NT2/D1 (cell line): ENCODE results near the gene PTPRN2.

Source experiments
- DNase-seq: peaks from one replicate; pipeline ENCODE4 v3.0.0-alpha.2; 2011; ENCODE audit warnings: low read depth, low spot score
- H3K27me3 ChIP-seq: 2 replicates; pipeline ENCODE4 v1.6.0; 2011; ENCODE audit warnings: mild to moderate bottlenecking; ENCODE audit not compliant: insufficient read length, insufficient read depth
- H3K36me3 ChIP-seq: 2 replicates; pipeline ENCODE4 v1.6.1; 2011; ENCODE audit warnings: mild to moderate bottlenecking, low read length, mixed read lengths; ENCODE audit not compliant: insufficient read depth, insufficient read length
- H3K4me1 ChIP-seq: 2 replicates; pipeline ENCODE4 v1.5.1; 2011; ENCODE audit not compliant: insufficient read depth, insufficient read length
- H3K4me3 ChIP-seq: 2 replicates; pipeline ENCODE4 v1.5.1; 2011; ENCODE audit warnings: low read depth; ENCODE audit not compliant: insufficient read length
- H3K9ac ChIP-seq: 2 replicates; pipeline ENCODE4 v1.6.0; 2011; ENCODE audit warnings: low read depth; ENCODE audit not compliant: insufficient read length
- H3K9me3 ChIP-seq: 2 replicates; pipeline ENCODE4 v1.5.1; 2011; ENCODE audit warnings: mild to moderate bottlenecking, low read length; ENCODE audit not compliant: insufficient read depth
- SUZ12 ChIP-seq: IDR thresholded peaks from 2 replicates; pipeline ENCODE4 v1.6.1; 2011; ENCODE audit not compliant: insufficient read length, insufficient read depth; ENCODE audit errors: extremely low read depth
- YY1 ChIP-seq: IDR thresholded peaks from 2 replicates; pipeline ENCODE4 v1.6.1; 2011; ENCODE audit not compliant: insufficient read length, insufficient read depth
- ZNF274 ChIP-seq: IDR thresholded peaks from 2 replicates; pipeline ENCODE4 v1.6.1; 2011; ENCODE audit warnings: mild to moderate bottlenecking, low read depth, low read length

Gene PTPRN2

GRCh38 chr7:157514746-157515145 lies 1072.9 kb downstream of the PTPRN2 start:
- Histone ChIP-seq H3K36me3 (no peaks in the 10 kb centered on the region), H3K4me1 (no peaks in the 10 kb centered on the region), H3K9me3 (no peaks in the 10 kb centered on the region; the same call in 1 of the 2 replicates), H3K9ac (no peak overlapping the region), H3K27me3 (no peaks in the 10 kb centered on the region), H3K4me3 (no peak overlapping the region)
- DNase-seq, result no peak
- TF ChIP-seq SUZ12, result no peak
- no peak for TF ChIP-seq ZNF274
- TF ChIP-seq YY1, result no peak

DNA sequence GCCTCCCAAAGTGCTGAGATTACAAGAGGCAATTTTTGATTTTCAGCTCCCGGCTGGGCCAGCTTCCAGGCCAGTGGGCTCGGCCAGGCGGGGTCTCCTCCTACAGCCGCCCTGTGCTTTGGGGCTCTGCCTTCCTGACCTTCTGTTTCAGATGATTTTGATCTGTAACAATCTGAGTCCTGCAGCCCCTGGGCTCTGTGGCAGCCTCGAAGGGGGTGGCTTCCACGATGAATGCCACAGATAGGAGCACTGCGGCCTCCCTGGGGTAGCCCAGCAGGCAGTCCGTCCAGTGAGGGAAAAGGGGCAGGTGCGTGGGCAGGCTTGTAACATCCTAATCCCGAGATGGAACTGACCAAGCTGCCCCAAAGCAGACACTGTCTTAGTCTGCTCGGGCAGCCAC lies 1073.3 kb downstream of the PTPRN2 start:
- H3K4me1 ChIP-seq, result no peaks in the 10 kb centered on the region
- TF ChIP-seq SUZ12, result no peak
- no peak for TF ChIP-seq ZNF274
- TF ChIP-seq YY1, result no peak
- H3K4me3 ChIP-seq, result no peak overlapping the region
- no peaks in the 10 kb centered on the region; the same call in 1 of the 2 replicates for H3K9me3 ChIP-seq
- no peak for DNase-seq
- no peaks in the 10 kb centered on the region for H3K36me3 ChIP-seq
- no peaks in the 10 kb centered on the region for H3K27me3 ChIP-seq
- no peak overlapping the region for H3K9ac ChIP-seq

DNA sequence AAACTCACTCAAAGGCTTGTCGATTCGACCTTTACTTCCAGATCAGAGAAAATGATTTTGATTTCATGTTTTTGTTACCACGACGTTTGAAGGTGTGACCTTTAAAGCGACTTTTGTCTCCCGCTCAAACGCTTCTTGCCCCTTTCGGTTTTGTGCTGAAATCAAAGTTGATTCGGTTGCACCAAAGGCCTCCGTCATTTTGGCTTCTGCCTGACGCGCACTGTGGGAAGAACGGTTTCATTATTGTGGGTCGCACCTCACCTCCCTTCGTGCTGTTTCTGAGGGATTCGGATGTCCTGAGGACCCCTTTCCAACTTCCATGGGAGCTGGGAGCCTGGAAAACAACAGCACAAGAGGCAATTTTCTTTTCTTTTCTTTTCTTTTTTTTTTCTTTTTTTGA lies 1073.9 kb downstream of the PTPRN2 start:
- H3K36me3 ChIP-seq, result no peaks in the 10 kb centered on the region
- H3K27me3 ChIP-seq, result peaks cover 3% of the 10 kb centered on the region
- no peak for TF ChIP-seq ZNF274
- no peak for TF ChIP-seq YY1
- TF ChIP-seq SUZ12, result no peak
- no peaks in the 10 kb centered on the region for H3K4me1 ChIP-seq
- DNase-seq, result no peak
- H3K9me3 ChIP-seq, result no peaks in the 10 kb centered on the region; the same call in 1 of the 2 replicates
- H3K9ac ChIP-seq, result no peak overlapping the region
- no peak overlapping the region for H3K4me3 ChIP-seq

GRCh38 chr7:157513162-157513621 lies 1074.4 kb downstream of the PTPRN2 start:
- Histone ChIP-seq H3K4me3 (no peak overlapping the region), H3K27me3 (peaks cover 6% of the 10 kb centered on the region), H3K9ac (no peak overlapping the region), H3K4me1 (no peaks in the 10 kb centered on the region), H3K9me3 (no peaks in the 10 kb centered on the region; the same call in 1 of the 2 replicates), H3K36me3 (no peaks in the 10 kb centered on the region)
- no peak for DNase-seq
- TF ChIP-seq SUZ12 (no peak), YY1 (no peak), ZNF274 (no peak)

- peaks cover 10% of the 10 kb centered on the region for H3K27me3 ChIP-seq
- no peak for DNase-seq
- TF ChIP-seq YY1 (no peak), ZNF274 (no peak), SUZ12 (no peak)
Observed at GRCh38 chr7:157509226-157509625, 1078.4 kb downstream of the PTPRN2 start.

DNA sequence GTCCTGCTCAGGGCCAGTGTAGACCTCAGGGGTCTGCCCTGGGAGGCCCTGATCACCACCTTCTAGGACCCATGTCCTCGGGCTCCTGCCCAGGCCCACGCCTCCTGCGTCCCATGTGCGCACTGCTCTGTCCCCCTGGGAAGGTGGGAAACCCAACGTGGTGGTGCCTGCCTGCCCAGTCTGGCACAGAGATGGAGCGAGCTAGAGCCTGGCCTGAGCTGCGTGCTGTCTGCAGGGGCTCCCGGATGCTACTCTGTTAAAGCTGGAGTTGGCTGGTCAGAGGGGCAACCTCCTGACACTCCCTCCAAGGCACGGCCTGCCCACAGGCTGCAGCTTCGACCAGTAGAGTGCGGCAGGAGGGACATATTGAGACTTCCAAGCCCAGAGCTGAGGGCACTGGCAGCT lies 1079.1 kb downstream of the PTPRN2 start:
- H3K36me3 ChIP-seq, result no peaks in the 10 kb centered on the region
- no peak overlapping the region for H3K4me3 ChIP-seq
- no peak overlapping the region for H3K9ac ChIP-seq
- TF ChIP-seq SUZ12, result no peak
- no peak for TF ChIP-seq YY1
- no peak for TF ChIP-seq ZNF274
- DNase-seq, result no peak
- peaks cover 13% of the 10 kb centered on the region for H3K9me3 ChIP-seq
- no peaks in the 10 kb centered on the region for H3K4me1 ChIP-seq
- H3K27me3 ChIP-seq, result peaks cover 13% of the 10 kb centered on the region

More at GRCh38 chr7:157509226-157509625, 1078.4 kb downstream of the PTPRN2 start:
- no peaks in the 10 kb centered on the region for H3K36me3 ChIP-seq
- no peaks in the 10 kb centered on the region for H3K4me1 ChIP-seq
- H3K9me3 ChIP-seq, result peaks cover 13% of the 10 kb centered on the region
- no peak overlapping the region for H3K9ac ChIP-seq
- H3K4me3 ChIP-seq, result no peak overlapping the region

DNA sequence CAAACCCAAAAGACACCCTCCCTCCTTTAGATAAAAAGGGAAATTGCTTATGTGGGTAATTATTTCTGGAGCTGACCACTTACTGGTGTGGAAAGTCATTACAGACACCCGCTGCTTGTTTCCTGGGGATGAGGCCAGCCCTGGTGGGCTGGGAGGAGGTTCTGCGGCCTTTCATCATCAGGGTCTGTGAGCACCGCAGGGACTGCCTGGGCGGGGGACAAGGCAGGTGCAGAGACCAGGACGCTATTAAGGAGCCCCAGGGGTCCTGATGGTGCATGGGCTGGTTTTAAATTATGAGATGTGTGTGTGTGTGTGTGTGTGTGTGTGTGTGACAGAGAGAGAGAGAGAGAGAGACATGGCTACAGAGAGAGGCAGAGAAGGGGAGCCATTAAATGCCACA lies 1079.6 kb downstream of the PTPRN2 start:
- H3K4me1 ChIP-seq, result no peaks in the 10 kb centered on the region
- H3K36me3 ChIP-seq, result no peaks in the 10 kb centered on the region
- TF ChIP-seq SUZ12, result no peak
- no peak overlapping the region for H3K4me3 ChIP-seq
- no peak for DNase-seq
- H3K9ac ChIP-seq, result no peak overlapping the region
- H3K9me3 ChIP-seq, result peaks cover 13% of the 10 kb centered on the region
- peaks cover 18% of the 10 kb centered on the region for H3K27me3 ChIP-seq
